K562 (cell line): ENCODE data around the gene KXD1. TPM values are rescaled to one million over a fixed set of nuclear protein-coding genes. Genes with fewer than 3 reads are reported as not detected.

Source experiments
- CEBPG ChIP-seq, 3 experiments: fragments of 200-800 bp in 1 of 3; sonication (Bioruptor generic) in 1 of 3; sonication (generic) in 1 of 3; formaldehyde crosslinking in 1 of 3; IDR thresholded peaks in 2 of 3; conservative IDR thresholded peaks in 1 of 3; 2 replicates each; pipeline versions ENCODE4 v1.6.1 to v1.8.0; 2016 to 2022; ENCODE audit warnings: missing compliant biosample characterization in 2 of 3, missing genetic modification characterization in 2 of 3, mild to moderate bottlenecking in 1 of 3, missing genetic modification reagents in 1 of 3
- ETV5 ChIP-seq: sonication (generic); formaldehyde crosslinking; IDR thresholded peaks from 2 replicates; pipeline ENCODE4 v1.4.0; 2020; ENCODE audit warnings: low read depth, mild to moderate bottlenecking, missing genetic modification reagents
- MEF2D ChIP-seq: conservative IDR thresholded peaks from 2 replicates; pipeline ENCODE4 v1.6.1; 2016; ENCODE audit warnings: low read depth, missing genetic modification characterization, missing compliant biosample characterization
- POLR2A ChIP-seq: fragments of 450-650 bp; conservative IDR thresholded peaks from 2 replicates; pipeline ENCODE4 v1.6.1; 2016
- ZSCAN29 ChIP-seq: fragments of 450-650 bp; IDR thresholded peaks from 2 replicates; pipeline ENCODE4 v1.6.1; 2017
- polyA plus RNA-seq, 8 experiments: library from polyadenylated mRNA; depleted of rRNA in 4 of 8; stranded (reverse) in 5 of 8; unstranded in 3 of 8; fragments of >200 nt; fragmentation: Nextera tagmentation in 2 of 8; fragmentation: Illumina TruSeq in 1 of 8; extraction: Ambion mirVana in 2 of 8; extraction: Trizol in 1 of 8; gene quantifications; 2 replicates each; pipeline versions ENCODE4 v1.2.1 to v1.2.3, GENCODE V29; 2011 to 2014; ENCODE audit warnings: inconsistent platforms in 1 of 8, missing spikeins in 1 of 8
- total RNA-seq, 7 experiments: library from RNA; depleted of rRNA in 6 of 7; stranded (reverse); fragments of >200 nt in 6 of 7; fragmentation: Illumina TruSeq in 2 of 7; extraction: Trizol in 2 of 7; gene quantifications; 2 replicates each; pipeline versions ENCODE4 v1.2.1 to v1.2.3, GENCODE V29; 2011 to 2021; ENCODE audit warnings: low replicate concordance in 1 of 7
- TF ChIP-seq, protein P1 (sequence below): fragments of 200-800 bp; sonication (Bioruptor generic); IDR thresholded peaks from 2 replicates; pipeline ENCODE4 v1.6.1; 2016; ENCODE audit warnings: missing genetic modification characterization, missing compliant biosample characterization
- TF ChIP-seq, protein P2 (sequence below): fragments of 450-650 bp; IDR thresholded peaks from 2 replicates; pipeline ENCODE4 v1.6.1; 2014; ENCODE audit warnings: low read depth, mild to moderate bottlenecking, moderate library complexity, borderline replicate concordance
- TF ChIP-seq, protein P3 (sequence below): fragments of 250-450 bp; sonication (Bioruptor Pico); IDR thresholded peaks from 2 replicates; pipeline ENCODE4 v1.5.0; 2021
- TF ChIP-seq, protein P4 (sequence below): fragments of 450-650 bp; IDR thresholded peaks from 2 replicates; pipeline ENCODE4 v1.6.1; 2016; ENCODE audit warnings: low read depth

Gene KXD1
- total and polyA plus RNA-seq, 9 of the 15 experiments (the other 6 are each of a cell fraction or from before 2014, with no cell fraction given), result 21.9 to 210 (median 118) TPM

DNA sequence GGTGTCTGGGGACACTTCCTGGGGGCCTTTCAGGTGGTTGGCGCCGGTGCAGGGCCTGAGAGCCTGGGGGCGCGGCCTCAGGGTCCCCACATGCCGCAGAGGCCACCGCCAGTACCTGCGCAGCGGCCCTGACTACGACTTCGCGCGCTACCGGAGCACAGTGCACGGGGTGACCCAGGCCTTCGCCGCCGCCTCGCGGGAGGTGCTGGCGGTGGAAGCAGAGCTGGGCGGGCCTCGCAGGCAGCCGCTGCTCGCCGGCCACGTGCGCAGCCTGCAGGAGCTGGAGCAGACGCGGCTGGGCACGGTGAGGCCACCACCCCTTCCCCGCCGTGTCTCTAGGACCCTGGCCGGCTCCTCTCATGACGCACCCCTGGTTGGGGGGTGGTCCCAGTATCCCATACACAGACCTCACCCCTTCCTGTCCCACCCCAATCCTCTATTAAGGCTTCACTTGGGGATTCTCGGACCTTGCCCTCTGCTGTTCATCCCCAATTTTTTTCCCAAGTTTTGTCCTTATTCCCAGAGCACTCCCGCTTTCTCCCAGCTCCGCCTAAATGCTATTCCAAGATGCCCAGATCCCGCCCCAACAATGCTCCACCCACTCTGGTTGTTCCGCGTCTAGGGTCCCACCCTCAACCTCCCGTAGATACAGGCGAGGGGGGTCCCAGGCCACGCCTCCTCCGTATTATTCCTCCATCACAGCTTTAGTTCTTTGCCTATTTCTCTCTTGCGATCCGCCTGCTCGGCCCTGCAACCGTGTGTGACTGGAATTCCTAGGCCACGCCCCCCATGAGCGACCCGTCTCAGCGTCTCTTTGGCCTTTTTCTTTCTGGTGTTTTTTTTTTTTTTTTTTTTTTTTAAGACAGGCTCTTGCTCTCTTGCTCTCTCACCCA lies 32.0 kb downstream of the KXD1 start (continued):
- TF ChIP-seq MEF2D (tag) (no peak), ZSCAN29 (no peak), POLR2A (no peak), ETV5 (CRISPR knock-in tag) (no peak; the same call in 1 of the 2 replicates), CEBPG (CRISPR knock-in tag; IDR thresholded peaks at IDR 0.05) (peak; percentile 42; the same call in 1 of the 2 replicates), CEBPG (tag; conservative IDR thresholded peaks at IDR 0.05 in 1 of 2, IDR thresholded peaks at IDR 0.05 in 1 of 2) (no peak)
- TF ChIP-seq, protein P1, sequence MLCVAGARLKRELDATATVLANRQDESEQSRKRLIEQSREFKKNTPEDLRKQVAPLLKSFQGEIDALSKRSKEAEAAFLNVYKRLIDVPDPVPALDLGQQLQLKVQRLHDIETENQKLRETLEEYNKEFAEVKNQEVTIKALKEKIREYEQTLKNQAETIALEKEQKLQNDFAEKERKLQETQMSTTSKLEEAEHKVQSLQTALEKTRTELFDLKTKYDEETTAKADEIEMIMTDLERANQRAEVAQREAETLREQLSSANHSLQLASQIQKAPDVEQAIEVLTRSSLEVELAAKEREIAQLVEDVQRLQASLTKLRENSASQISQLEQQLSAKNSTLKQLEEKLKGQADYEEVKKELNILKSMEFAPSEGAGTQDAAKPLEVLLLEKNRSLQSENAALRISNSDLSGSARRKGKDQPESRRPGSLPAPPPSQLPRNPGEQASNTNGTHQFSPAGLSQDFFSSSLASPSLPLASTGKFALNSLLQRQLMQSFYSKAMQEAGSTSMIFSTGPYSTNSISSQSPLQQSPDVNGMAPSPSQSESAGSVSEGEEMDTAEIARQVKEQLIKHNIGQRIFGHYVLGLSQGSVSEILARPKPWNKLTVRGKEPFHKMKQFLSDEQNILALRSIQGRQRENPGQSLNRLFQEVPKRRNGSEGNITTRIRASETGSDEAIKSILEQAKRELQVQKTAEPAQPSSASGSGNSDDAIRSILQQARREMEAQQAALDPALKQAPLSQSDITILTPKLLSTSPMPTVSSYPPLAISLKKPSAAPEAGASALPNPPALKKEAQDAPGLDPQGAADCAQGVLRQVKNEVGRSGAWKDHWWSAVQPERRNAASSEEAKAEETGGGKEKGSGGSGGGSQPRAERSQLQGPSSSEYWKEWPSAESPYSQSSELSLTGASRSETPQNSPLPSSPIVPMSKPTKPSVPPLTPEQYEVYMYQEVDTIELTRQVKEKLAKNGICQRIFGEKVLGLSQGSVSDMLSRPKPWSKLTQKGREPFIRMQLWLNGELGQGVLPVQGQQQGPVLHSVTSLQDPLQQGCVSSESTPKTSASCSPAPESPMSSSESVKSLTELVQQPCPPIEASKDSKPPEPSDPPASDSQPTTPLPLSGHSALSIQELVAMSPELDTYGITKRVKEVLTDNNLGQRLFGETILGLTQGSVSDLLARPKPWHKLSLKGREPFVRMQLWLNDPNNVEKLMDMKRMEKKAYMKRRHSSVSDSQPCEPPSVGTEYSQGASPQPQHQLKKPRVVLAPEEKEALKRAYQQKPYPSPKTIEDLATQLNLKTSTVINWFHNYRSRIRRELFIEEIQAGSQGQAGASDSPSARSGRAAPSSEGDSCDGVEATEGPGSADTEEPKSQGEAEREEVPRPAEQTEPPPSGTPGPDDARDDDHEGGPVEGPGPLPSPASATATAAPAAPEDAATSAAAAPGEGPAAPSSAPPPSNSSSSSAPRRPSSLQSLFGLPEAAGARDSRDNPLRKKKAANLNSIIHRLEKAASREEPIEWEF, result peak; percentile 49; the same call in 1 of the 2 replicates
- TF ChIP-seq, protein P2, sequence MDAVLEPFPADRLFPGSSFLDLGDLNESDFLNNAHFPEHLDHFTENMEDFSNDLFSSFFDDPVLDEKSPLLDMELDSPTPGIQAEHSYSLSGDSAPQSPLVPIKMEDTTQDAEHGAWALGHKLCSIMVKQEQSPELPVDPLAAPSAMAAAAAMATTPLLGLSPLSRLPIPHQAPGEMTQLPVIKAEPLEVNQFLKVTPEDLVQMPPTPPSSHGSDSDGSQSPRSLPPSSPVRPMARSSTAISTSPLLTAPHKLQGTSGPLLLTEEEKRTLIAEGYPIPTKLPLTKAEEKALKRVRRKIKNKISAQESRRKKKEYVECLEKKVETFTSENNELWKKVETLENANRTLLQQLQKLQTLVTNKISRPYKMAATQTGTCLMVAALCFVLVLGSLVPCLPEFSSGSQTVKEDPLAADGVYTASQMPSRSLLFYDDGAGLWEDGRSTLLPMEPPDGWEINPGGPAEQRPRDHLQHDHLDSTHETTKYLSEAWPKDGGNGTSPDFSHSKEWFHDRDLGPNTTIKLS, result peak; percentile 77; the same call in 1 of the 2 replicates
- TF ChIP-seq, protein P3, sequence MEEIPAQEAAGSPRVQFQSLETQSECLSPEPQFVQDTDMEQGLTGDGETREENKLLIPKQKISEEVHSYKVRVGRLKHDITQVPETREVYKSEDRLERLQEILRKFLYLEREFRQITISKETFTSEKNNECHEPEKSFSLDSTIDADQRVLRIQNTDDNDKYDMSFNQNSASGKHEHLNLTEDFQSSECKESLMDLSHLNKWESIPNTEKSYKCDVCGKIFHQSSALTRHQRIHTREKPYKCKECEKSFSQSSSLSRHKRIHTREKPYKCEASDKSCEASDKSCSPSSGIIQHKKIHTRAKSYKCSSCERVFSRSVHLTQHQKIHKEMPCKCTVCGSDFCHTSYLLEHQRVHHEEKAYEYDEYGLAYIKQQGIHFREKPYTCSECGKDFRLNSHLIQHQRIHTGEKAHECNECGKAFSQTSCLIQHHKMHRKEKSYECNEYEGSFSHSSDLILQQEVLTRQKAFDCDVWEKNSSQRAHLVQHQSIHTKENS, result no peak
- TF ChIP-seq, protein P4, sequence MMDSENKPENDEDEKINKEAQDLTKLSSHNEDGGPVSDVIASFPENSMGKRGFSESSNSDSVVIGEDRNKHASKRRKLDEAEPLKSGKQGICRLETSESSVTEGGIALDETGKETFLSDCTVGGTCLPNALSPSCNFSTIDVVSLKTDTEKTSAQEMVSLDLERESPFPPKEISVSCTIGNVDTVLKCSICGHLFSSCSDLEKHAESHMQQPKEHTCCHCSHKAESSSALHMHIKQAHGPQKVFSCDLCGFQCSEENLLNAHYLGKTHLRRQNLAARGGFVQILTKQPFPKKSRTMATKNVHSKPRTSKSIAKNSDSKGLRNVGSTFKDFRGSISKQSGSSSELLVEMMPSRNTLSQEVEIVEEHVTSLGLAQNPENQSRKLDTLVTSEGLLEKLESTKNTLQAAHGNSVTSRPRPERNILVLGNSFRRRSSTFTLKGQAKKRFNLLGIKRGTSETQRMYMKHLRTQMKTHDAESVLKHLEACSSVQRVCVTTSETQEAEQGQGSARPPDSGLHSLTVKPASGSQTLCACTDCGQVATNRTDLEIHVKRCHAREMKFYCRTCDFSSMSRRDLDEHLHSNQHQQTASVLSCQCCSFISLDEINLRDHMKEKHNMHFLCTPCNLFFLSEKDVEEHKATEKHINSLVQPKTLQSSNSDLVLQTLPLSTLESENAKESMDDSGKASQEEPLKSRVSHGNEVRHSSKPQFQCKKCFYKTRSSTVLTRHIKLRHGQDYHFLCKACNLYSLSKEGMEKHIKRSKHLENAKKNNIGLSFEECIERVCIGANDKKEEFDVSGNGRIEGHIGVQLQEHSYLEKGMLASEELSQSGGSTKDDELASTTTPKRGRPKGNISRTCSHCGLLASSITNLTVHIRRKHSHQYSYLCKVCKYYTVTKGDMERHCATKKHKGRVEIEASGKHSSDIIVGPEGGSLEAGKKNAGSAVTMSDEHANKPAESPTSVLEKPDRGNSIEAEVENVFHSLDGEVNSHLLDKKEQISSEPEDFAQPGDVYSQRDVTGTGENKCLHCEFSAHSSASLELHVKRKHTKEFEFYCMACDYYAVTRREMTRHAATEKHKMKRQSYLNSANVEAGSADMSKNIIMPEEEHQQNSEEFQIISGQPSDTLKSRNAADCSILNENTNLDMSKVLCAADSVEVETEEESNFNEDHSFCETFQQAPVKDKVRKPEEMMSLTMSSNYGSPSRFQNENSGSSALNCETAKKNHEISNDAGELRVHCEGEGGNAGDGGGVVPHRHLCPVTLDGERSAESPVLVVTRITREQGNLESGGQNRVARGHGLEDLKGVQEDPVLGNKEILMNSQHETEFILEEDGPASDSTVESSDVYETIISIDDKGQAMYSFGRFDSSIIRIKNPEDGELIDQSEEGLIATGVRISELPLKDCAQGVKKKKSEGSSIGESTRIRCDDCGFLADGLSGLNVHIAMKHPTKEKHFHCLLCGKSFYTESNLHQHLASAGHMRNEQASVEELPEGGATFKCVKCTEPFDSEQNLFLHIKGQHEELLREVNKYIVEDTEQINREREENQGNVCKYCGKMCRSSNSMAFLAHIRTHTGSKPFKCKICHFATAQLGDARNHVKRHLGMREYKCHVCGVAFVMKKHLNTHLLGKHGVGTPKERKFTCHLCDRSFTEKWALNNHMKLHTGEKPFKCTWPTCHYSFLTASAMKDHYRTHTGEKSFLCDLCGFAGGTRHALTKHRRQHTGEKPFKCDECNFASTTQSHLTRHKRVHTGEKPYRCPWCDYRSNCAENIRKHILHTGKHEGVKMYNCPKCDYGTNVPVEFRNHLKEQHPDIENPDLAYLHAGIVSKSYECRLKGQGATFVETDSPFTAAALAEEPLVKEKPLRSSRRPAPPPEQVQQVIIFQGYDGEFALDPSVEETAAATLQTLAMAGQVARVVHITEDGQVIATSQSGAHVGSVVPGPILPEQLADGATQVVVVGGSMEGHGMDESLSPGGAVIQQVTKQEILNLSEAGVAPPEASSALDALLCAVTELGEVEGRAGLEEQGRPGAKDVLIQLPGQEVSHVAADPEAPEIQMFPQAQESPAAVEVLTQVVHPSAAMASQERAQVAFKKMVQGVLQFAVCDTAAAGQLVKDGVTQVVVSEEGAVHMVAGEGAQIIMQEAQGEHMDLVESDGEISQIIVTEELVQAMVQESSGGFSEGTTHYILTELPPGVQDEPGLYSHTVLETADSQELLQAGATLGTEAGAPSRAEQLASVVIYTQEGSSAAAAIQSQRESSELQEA, result no peak
